Skeletal muscle cell (primary cell): Measurements from ENCODE around the gene RNASE7.

Source experiments
- DNase-seq: peaks from one replicate; pipeline ENCODE4 v3.0.0-alpha.2; 2010; ENCODE audit warnings: low read depth
- H3K4me3 ChIP-seq: 2 replicates; pipeline ENCODE4 v1.5.1; 2011; ENCODE audit warnings: low read depth, mild to moderate bottlenecking, control low read depth, low read length, moderate library complexity

The RNASE7 gene

GRCh38 chr14:21059842-21060613 is 17.9 kb downstream of the RNASE7 start:
- H3K4me3 ChIP-seq: no peak overlapping the region
- DNase-seq: no peak

GRCh38 chr14:21060614-21061346 is 18.6 kb downstream of the RNASE7 start:
- DNase-seq: no peak
- no peak overlapping the region for H3K4me3 ChIP-seq

- no peak overlapping the region for H3K4me3 ChIP-seq
- DNase-seq: no peak
These were observed 19.1 kb downstream of the RNASE7 start for GRCh38 chr14:21061347-21061668.

- peak; percentile 62 for DNase-seq
- no peak overlapping the region for H3K4me3 ChIP-seq
These were observed 21.3 kb downstream of the RNASE7 start for GRCh38 chr14:21063479-21063878.

GRCh38 chr14:21066882-21067502 is 24.8 kb downstream of the RNASE7 start:
- no peak overlapping the region for H3K4me3 ChIP-seq
- DNase-seq: no peak

- H3K4me3 ChIP-seq: peak overlapping the region; percentile 74
- DNase-seq: no peak
These were observed 26.6 kb downstream of the RNASE7 start for GRCh38 chr14:21068521-21069387.

GRCh38 chr14:21069388-21070082 is 27.4 kb downstream of the RNASE7 start:
- H3K4me3 ChIP-seq: peak overlapping the region; percentile 74
- no peak for DNase-seq

GRCh38 chr14:21070083-21070609 is 28.0 kb downstream of the RNASE7 start, which contains the start of gene ARHGEF40:
ARHGEF40 (plus strand) TSS chr14:21070304; CDS start chr14:21070397, 93 bp downstream.
- H3K4me3 ChIP-seq: peak within 1 kb of the TSS; percentile 74

GRCh38 chr14:21070610-21071224 is 28.6 kb downstream of the RNASE7 start:
- DNase-seq: no peak
- peak overlapping the region; percentile 74 for H3K4me3 ChIP-seq

More at GRCh38 chr14:21070083-21070609, 28.0 kb downstream of the RNASE7 start, which contains the start of gene ARHGEF40:
- DNase-seq: no peak

GRCh38 chr14:21071225-21072030 is 29.3 kb downstream of the RNASE7 start:
- peak overlapping the region; percentile 74 for H3K4me3 ChIP-seq
- peak; percentile 97 for DNase-seq

- H3K4me3 ChIP-seq: peak overlapping the region; percentile 74
- DNase-seq: peak; percentile 92
These were observed 29.9 kb downstream of the RNASE7 start for GRCh38 chr14:21072031-21072473.

GRCh38 chr14:21072781-21073339 is 30.7 kb downstream of the RNASE7 start:
- no peak for DNase-seq
- no peak overlapping the region for H3K4me3 ChIP-seq

- no peak for DNase-seq
These were observed 31.8 kb downstream of the RNASE7 start for GRCh38 chr14:21073921-21074320.

GRCh38 chr14:21074398-21075272 is 32.5 kb downstream of the RNASE7 start:
- H3K4me3 ChIP-seq: no peak overlapping the region
- DNase-seq: no peak

More at GRCh38 chr14:21073921-21074320, 31.8 kb downstream of the RNASE7 start:
- H3K4me3 ChIP-seq: no peak overlapping the region

- DNase-seq: no peak
- no peak overlapping the region for H3K4me3 ChIP-seq
These were observed 33.7 kb downstream of the RNASE7 start for GRCh38 chr14:21075719-21076437.
